H1 (cell line): Measurements from ENCODE around the gene EFEMP1. TPM values are rescaled to one million over a fixed set of nuclear protein-coding genes. Genes with fewer than 3 reads are reported as not detected.

Source experiments
- CTCF ChIA-PET: fragments of 300-600 bp; sonication (Branson Sonifier 250); formaldehyde crosslinking; loops from one replicate; lab custom pipeline; 2021; ENCODE audit not compliant: partially characterized antibody; lab: Charles Lee
- POLR2A ChIA-PET: fragments of 300-600 bp; sonication (Branson Sonifier 250); formaldehyde crosslinking; loops from one replicate; lab custom pipeline; 2021; ENCODE audit warnings: inconsistent platforms; ENCODE audit not compliant: partially characterized antibody; lab: Charles Lee
- DNase-seq, 2 experiments: peaks; one replicate each; pipeline versions ENCODE4 v3.0.0 to v3.0.0-alpha.2; 2010 to 2022; ENCODE audit warnings: low spot score in 2 of 2, low read depth in 1 of 2, mixed read lengths in 1 of 2
- FAIRE-seq: peaks from 2 replicates; lab custom pipeline; 2011; peaks lifted over from hg19 to GRCh38; lab: Jason Lieb, UNC
- H2AFZ ChIP-seq: 2 replicates; pipeline ENCODE4 v1.8.1; 2012; ENCODE audit warnings: low read length, inconsistent platforms
- H2AK5ac ChIP-seq: 2 replicates; pipeline ENCODE4 v1.6.1; 2013; ENCODE audit warnings: low read depth, low read length
- H2BK120ac ChIP-seq: replicated peaks from 2 replicates; pipeline ENCODE3; 2013; ENCODE audit warnings: low read depth, low read length, inconsistent platforms
- H2BK12ac ChIP-seq: 2 replicates; pipeline ENCODE4 v1.6.1; 2013; ENCODE audit warnings: low read depth, low read length
- H2BK15ac ChIP-seq: 2 replicates; pipeline ENCODE4 v1.6.1; 2013; ENCODE audit warnings: low read length
- H2BK20ac ChIP-seq: 2 replicates; pipeline ENCODE4 v1.6.1; 2013; ENCODE audit warnings: low read length
- H2BK5ac ChIP-seq: 2 replicates; pipeline ENCODE4 v1.6.1; 2013; ENCODE audit warnings: low read depth, low read length
- H3K14ac ChIP-seq: 2 replicates; pipeline ENCODE4 v1.6.1; 2013; ENCODE audit warnings: inconsistent platforms; ENCODE audit not compliant: insufficient read length
- H3K18ac ChIP-seq: 2 replicates; pipeline ENCODE4 v1.6.1; 2013; ENCODE audit warnings: low read length; ENCODE audit errors: extremely low read depth
- H3K23ac ChIP-seq: 2 replicates; pipeline ENCODE4 v1.6.1; 2013; ENCODE audit warnings: inconsistent platforms; ENCODE audit not compliant: insufficient read length
- H3K23me2 ChIP-seq: 2 replicates; pipeline ENCODE4 v1.6.1; 2013; ENCODE audit warnings: low read depth, low read length
- H3K27ac ChIP-seq: 2 replicates; pipeline ENCODE4 v1.6.1; 2011; ENCODE audit warnings: low read depth, low read length, inconsistent platforms
- H3K27me3 ChIP-seq, 4 experiments: replicated peaks in 1 of 4; 1 replicate in 1 of 4; 2 replicates in 3 of 4; pipeline versions ENCODE4 v1.6.1 to v1.8.1; 2011 to 2013; ENCODE audit warnings: low read length in 3 of 4, mild to moderate bottlenecking in 3 of 4, inconsistent platforms in 2 of 4, mixed read lengths in 2 of 4, moderate library complexity in 1 of 4; ENCODE audit not compliant: control insufficient read depth in 3 of 4, insufficient read depth in 3 of 4; ENCODE audit errors: extremely low read depth in 1 of 4
- H3K36me3 ChIP-seq, 4 experiments: 2 replicates each; pipeline versions ENCODE4 v1.6.1 to v1.8.1; 2011 to 2013; ENCODE audit warnings: mild to moderate bottlenecking in 4 of 4, low read length in 3 of 4, moderate library complexity in 2 of 4, control low read depth in 1 of 4, inconsistent platforms in 1 of 4; ENCODE audit not compliant: insufficient read depth in 4 of 4, control insufficient read depth in 2 of 4
- H3K4ac ChIP-seq: replicated peaks from 2 replicates; pipeline ENCODE3; 2013; ENCODE audit warnings: low read length, low read depth, mixed read lengths, inconsistent platforms; ENCODE audit not compliant: insufficient read length
- H3K4me1 ChIP-seq, 4 experiments: replicated peaks in 1 of 4; 1 replicate in 1 of 4; 2 replicates in 3 of 4; pipeline versions ENCODE4 v1.6.1 to v1.8.1; 2011 to 2013; ENCODE audit warnings: low read length in 3 of 4, inconsistent platforms in 2 of 4, mixed read lengths in 1 of 4; ENCODE audit not compliant: insufficient read depth in 4 of 4, control insufficient read depth in 3 of 4
- H3K4me2 ChIP-seq, 2 experiments: 2 replicates each; pipeline versions ENCODE4 v1.6.1 to v1.8.1; 2011 to 2013; ENCODE audit warnings: low read depth in 2 of 2, low read length in 2 of 2, control low read depth in 1 of 2, inconsistent platforms in 1 of 2, mild to moderate bottlenecking in 1 of 2; ENCODE audit not compliant: insufficient read depth in 1 of 2
- H3K4me3 ChIP-seq, 4 experiments: fragments of 200-600, 300-600 bp in 1 of 4; sonication (generic), shearing (Covaris generic), sonication (Bioruptor Twin) in 1 of 4; 2 replicates each; pipeline versions ENCODE4 v1.5.1 to v1.8.1; 2011 to 2016; ENCODE audit warnings: low read length in 4 of 4, low read depth in 3 of 4, control low read depth in 2 of 4, inconsistent platforms in 2 of 4, mild to moderate bottlenecking in 2 of 4, mixed read lengths in 1 of 4, moderate library complexity in 1 of 4; ENCODE audit not compliant: insufficient read depth in 2 of 4; ENCODE audit errors: extremely low read depth in 1 of 4
- H3K56ac ChIP-seq: replicated peaks from 2 replicates; pipeline ENCODE3; 2013; ENCODE audit warnings: low read depth, mild to moderate bottlenecking, mixed read lengths, low read length, inconsistent platforms; ENCODE audit not compliant: insufficient read length
- H3K79me1 ChIP-seq: 2 replicates; pipeline ENCODE4 v1.6.1; 2013; ENCODE audit warnings: low read depth, low read length, control low read depth
- H3K79me2 ChIP-seq, 2 experiments: 2 replicates each; pipeline versions ENCODE4 v1.6.1 to v1.8.1; 2012 to 2013; ENCODE audit warnings: low read length in 2 of 2, mild to moderate bottlenecking in 2 of 2, inconsistent platforms in 1 of 2; ENCODE audit not compliant: insufficient read depth in 2 of 2, control insufficient read depth in 1 of 2
- H3K9ac ChIP-seq, 4 experiments: replicated peaks in 1 of 4; 1 replicate in 1 of 4; 2 replicates in 3 of 4; pipeline versions ENCODE4 v1.6.1 to v1.8.1; 2011 to 2013; ENCODE audit warnings: low read depth in 3 of 4, low read length in 3 of 4, control low read depth in 2 of 4, mild to moderate bottlenecking in 2 of 4, moderate library complexity in 2 of 4, inconsistent platforms in 1 of 4; ENCODE audit errors: extremely low read depth in 1 of 4
- H3K9me3 ChIP-seq, 2 experiments: 2 replicates each; pipeline versions ENCODE4 v1.6.1 to v1.8.1; 2012 to 2013; ENCODE audit warnings: mild to moderate bottlenecking in 2 of 2, moderate library complexity in 2 of 2, control low read depth in 1 of 2, inconsistent platforms in 1 of 2, low read depth in 1 of 2, low read length in 1 of 2, mixed read lengths in 1 of 2; ENCODE audit not compliant: insufficient read depth in 2 of 2
- H4K20me1 ChIP-seq, 2 experiments: replicated peaks in 1 of 2; 2 replicates each; pipeline versions ENCODE3 to v1.8.1; 2011 to 2013; ENCODE audit warnings: inconsistent platforms in 2 of 2, low read length in 2 of 2, mild to moderate bottlenecking in 1 of 2; ENCODE audit not compliant: insufficient read depth in 2 of 2, control insufficient read depth in 1 of 2
- H4K5ac ChIP-seq: 2 replicates; pipeline ENCODE4 v1.6.1; 2013; ENCODE audit warnings: low read length, low read depth, mixed read lengths, inconsistent platforms; ENCODE audit not compliant: insufficient read length
- H4K8ac ChIP-seq: 2 replicates; pipeline ENCODE4 v1.8.0; 2013; ENCODE audit warnings: mild to moderate bottlenecking, moderate library complexity, low read length, inconsistent platforms; ENCODE audit not compliant: insufficient read depth; ENCODE audit errors: extremely low read depth
- H4K91ac ChIP-seq: replicated peaks from 2 replicates; pipeline ENCODE3; 2013; ENCODE audit warnings: low read length, mixed read lengths, inconsistent platforms; ENCODE audit not compliant: insufficient read length
- ASH2L ChIP-seq: fragments of 200-600, 300-600 bp; sonication (generic); IDR thresholded peaks from one replicate; pipeline ENCODE4 v1.7.1; 2017; ENCODE audit warnings: low read length
- BCL11A ChIP-seq, 2 experiments: IDR thresholded peaks; one replicate each; pipeline ENCODE4 v1.6.1; 2011; ENCODE audit warnings: low read depth in 2 of 2, low read length in 2 of 2, mild to moderate bottlenecking in 2 of 2
- CBX8 ChIP-seq: fragments of 300-800, 300-1000 bp; sonication (generic); IDR thresholded peaks from 2 replicates; pipeline ENCODE4 v1.7.1; 2016; ENCODE audit warnings: low read depth, low read length, borderline replicate concordance
- CHD2 ChIP-seq: IDR thresholded peaks from 2 replicates; pipeline ENCODE4 v1.6.1; 2012; ENCODE audit warnings: low read length, improper control_type of control experiment
- EZH2 ChIP-seq: fragments of 200-600 bp; sonication (generic); IDR thresholded peaks from 2 replicates; pipeline ENCODE4 v1.7.1; 2012; ENCODE audit warnings: low read depth, mild to moderate bottlenecking, moderate library complexity, low read length, inconsistent platforms; ENCODE audit not compliant: severe bottlenecking
- GABPA ChIP-seq: IDR thresholded peaks from 2 replicates; pipeline ENCODE4 v1.6.1; 2011; ENCODE audit warnings: mild to moderate bottlenecking, low read length, moderate library complexity, borderline replicate concordance; ENCODE audit not compliant: insufficient read depth
- RAD21 ChIP-seq, 2 experiments: IDR thresholded peaks in 1 of 2; conservative IDR thresholded peaks in 1 of 2; 2 replicates each; pipeline ENCODE4 v1.6.1; 2011; ENCODE audit warnings: low read depth in 2 of 2, low read length in 2 of 2, improper control_type of control experiment in 1 of 2, inconsistent platforms in 1 of 2, mild to moderate bottlenecking in 1 of 2, moderate library complexity in 1 of 2
- RNF2 ChIP-seq: fragments of 200-900, 300-1000 bp; sonication (generic); IDR thresholded peaks from 2 replicates; pipeline ENCODE4 v1.7.1; 2016; ENCODE audit warnings: borderline replicate concordance, low read depth, mild to moderate bottlenecking, antibody characterized with exemption, low read length; ENCODE audit not compliant: poor library complexity, severe bottlenecking; ENCODE audit errors: missing control alignments
- RXRA ChIP-seq: IDR thresholded peaks from 2 replicates; pipeline ENCODE4 v1.6.1; 2011; ENCODE audit warnings: low read depth, mild to moderate bottlenecking, low read length, moderate library complexity; ENCODE audit not compliant: insufficient read depth
- SAP30 ChIP-seq: fragments of 300-600 bp; sonication (generic); IDR thresholded peaks from 2 replicates; pipeline ENCODE4 v1.7.1; 2012; ENCODE audit warnings: low read length, moderate library complexity, mild to moderate bottlenecking, inconsistent platforms; ENCODE audit not compliant: insufficient read depth, insufficient replicate concordance
- SIRT6 ChIP-seq: IDR thresholded peaks from one replicate; pipeline ENCODE4 v1.7.1; 2012; ENCODE audit warnings: low read length, inconsistent platforms
- YY1 ChIP-seq: IDR thresholded peaks from 2 replicates; pipeline ENCODE4 v1.6.1; 2011; ENCODE audit warnings: low read depth, mild to moderate bottlenecking, low read length
- ZNF274 ChIP-seq: IDR thresholded peaks from 2 replicates; pipeline ENCODE4 v1.7.0; 2012; ENCODE audit warnings: low read length, borderline replicate concordance; ENCODE audit errors: extremely low read depth
- WGBS, 2 experiments: shearing (Covaris generic) in 1 of 2; methylation state at CpG; one replicate each; pipeline versions ENCODE4 v1.1.6 to v1.1.7; 2013 to 2015; ENCODE audit warnings: low lambda C conversion rate in 2 of 2, mixed read lengths in 2 of 2, inconsistent platforms in 1 of 2, low coverage in 1 of 2, missing lambda C conversion rate in 1 of 2; ENCODE audit not compliant: insufficient replicate concordance in 2 of 2, insufficient coverage in 1 of 2, insufficient read length in 1 of 2; ENCODE audit errors: extremely low coverage in 1 of 2, missing lambda C conversion rate in 1 of 2; 5-methylcytosine and 5-hydroxymethylcytosine counted together
- polyA plus RNA-seq, 7 experiments: library from polyadenylated mRNA; depleted of rRNA in 3 of 7; stranded (reverse) in 5 of 7; unstranded in 2 of 7; fragments of >200 nt in 5 of 7; fragments of 200-250 nt in 2 of 7; gene quantifications; 1 replicate in 5 of 7; 2 replicates in 1 of 7; 4 replicates in 1 of 7; pipeline versions ENCODE4 v1.2.1 to v1.2.3, GENCODE V29; 2011 to 2013; ENCODE audit warnings: missing spikeins in 2 of 7, mixed read lengths in 2 of 7
- total RNA-seq: library from RNA; stranded (reverse); fragmentation: NEBNext Ultra II Directional; extraction: Animal tissue kit (Norgen Biotek cat#: 25700); gene quantifications from 2 replicates; pipeline ENCODE4 v1.2.1, GENCODE V29; 2021

The EFEMP1 gene
- total and polyA plus RNA-seq, 2 of the 8 experiments (the other 6 are each of a cell fraction or from before 2014, with no cell fraction given) = 15.5 to 19.7 TPM

GRCh38 chr2:55957142-55957541, 33.6 kb upstream of the EFEMP1 start:
- no peak overlapping the region for H3K18ac ChIP-seq
- H3K36me3 ChIP-seq = no peaks in the 10 kb centered on the region
- no peak overlapping the region for H2BK15ac ChIP-seq
- H3K9ac ChIP-seq = no peak overlapping the region
- no peak overlapping the region for H3K14ac ChIP-seq
- H3K79me2 ChIP-seq = no peaks in the 10 kb centered on the region
- DNase-seq = no peak
- TF ChIP-seq EZH2 (no peak), ZNF274 (no peak), RNF2 (no peak), GABPA (no peak), CBX8 (no peak), CHD2 (no peak), BCL11A (IDR thresholded peaks at IDR 0.05; ENCODE audit: low read depth in 2 of 2, low read length in 2 of 2) (no peak), RAD21 (IDR thresholded peaks at IDR 0.05 in 1 of 2, conservative IDR thresholded peaks at IDR 0.05 in 1 of 2; ENCODE audit: low read depth in 2 of 2, low read length in 2 of 2) (no peak), SAP30 (no peak), ASH2L (no peak), RXRA (no peak), SIRT6 (no peak), YY1 (no peak)
- TF ChIP-seq, all 59 proteins: peak for 0
- H3K4me2 ChIP-seq = no peak overlapping the region
- no peak overlapping the region for H3K4me3 ChIP-seq
- H3K4ac ChIP-seq = no peak overlapping the region
- ChIA-PET POLR2A (no interaction called here), CTCF (interaction anchor here (0.9 to 11.0 kb wide), 7 partner anchors 8 to 240 kb away, joined by 3 to 113 read pairs (median 3); no protein-coding TSS in a partner anchor)
- H3K9me3 ChIP-seq = no peaks in the 10 kb centered on the region
- FAIRE-seq = no peak
- H2BK120ac ChIP-seq = no peak overlapping the region
- H4K91ac ChIP-seq = no peak overlapping the region
- H4K20me1 ChIP-seq = no peaks in the 10 kb centered on the region
- no peak overlapping the region for H2BK12ac ChIP-seq
- no peak overlapping the region for H2AFZ ChIP-seq
- no peaks in the 10 kb centered on the region for H3K4me1 ChIP-seq
- no peak overlapping the region for H2BK20ac ChIP-seq
- no peak overlapping the region for H2BK5ac ChIP-seq
- H3K27me3 ChIP-seq = no peaks in the 10 kb centered on the region
- H4K8ac ChIP-seq = no peak overlapping the region
- H3K23ac ChIP-seq = no peak overlapping the region
- H3K27ac ChIP-seq = no peak overlapping the region
- H3K79me1 ChIP-seq = no peaks in the 10 kb centered on the region
- 81% methylated on average over 3 of the region's 3 CpGs; no CpG with 5 or more reads in 1 of the 2 experiments for WGBS, 2 experiments
- H2AK5ac ChIP-seq = no peak overlapping the region
- no peak overlapping the region for H4K5ac ChIP-seq
- no peak overlapping the region for H3K56ac ChIP-seq
- H3K23me2 ChIP-seq = no peaks in the 10 kb centered on the region
